ENCODE data around the gene HES6. TPM values are rescaled to one million over a fixed set of nuclear protein-coding genes. Genes with fewer than 3 reads are reported as not detected.

The HES6 gene
- total and polyA plus RNA-seq, 3 experiments from 2014 or later, result 2.2 to 5.1 (median 4.7) TPM

DNA sequence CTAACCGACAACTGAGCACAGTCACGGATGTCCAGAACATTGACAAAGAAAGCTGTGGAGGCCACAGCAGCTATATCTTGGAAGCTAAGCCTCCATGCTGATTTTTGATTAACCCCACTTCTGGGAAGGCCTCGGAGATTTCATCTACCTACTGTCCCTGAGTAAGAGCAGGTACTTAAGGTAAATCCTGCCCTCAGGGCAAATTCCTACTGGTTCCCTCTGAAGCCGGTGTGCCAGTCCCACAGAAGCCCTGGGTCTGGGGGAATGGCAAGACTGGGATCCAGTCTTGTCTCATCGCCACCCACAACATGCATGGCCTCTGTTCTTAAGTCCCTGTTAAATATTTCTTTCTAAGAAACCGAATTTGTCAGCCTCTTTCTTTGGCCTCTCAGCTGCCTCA, 29.9 kb upstream of the HES6 start:
- Mint-ChIP-seq H3K4me1 (no peaks in the 10 kb centered on the region), H3K36me3 (peaks cover 13 to 80% (median 16%) of the 10 kb centered on the region in 3 donors), H3K27me3 (no peaks in the 10 kb centered on the region), H3K27ac (peak overlapping the region in 1 of 8 donors; percentile 6), H3K9me3 (no peaks in the 10 kb centered on the region), H3K4me3 (no peak overlapping the region)
- ChIA-PET CTCF (interaction anchor here (0.9 kb wide), 1 partner anchor 345 kb away, joined by 3 read pairs; no protein-coding TSS in a partner anchor), POLR2A (no interaction called here)
- Histone ChIP-seq H3K4me1 (ENCODE audit: insufficient read depth, low read length) (no peaks in the 10 kb centered on the region), H3K27me3 (ENCODE audit: insufficient read depth, low read length, poor library complexity, severe bottlenecking) (no peaks in the 10 kb centered on the region), H3K27ac (ENCODE audit: low read depth, low read length) (no peak overlapping the region), H3K9me3 (ENCODE audit: low read length) (no peaks in the 10 kb centered on the region), H3K36me3 (ENCODE audit: insufficient read depth, low read length) (no peaks in the 10 kb centered on the region), H3K4me3 (ENCODE audit: low read length) (no peak overlapping the region)
- DNase-seq, result peak in 1 of 5 donors; percentile 6

DNA sequence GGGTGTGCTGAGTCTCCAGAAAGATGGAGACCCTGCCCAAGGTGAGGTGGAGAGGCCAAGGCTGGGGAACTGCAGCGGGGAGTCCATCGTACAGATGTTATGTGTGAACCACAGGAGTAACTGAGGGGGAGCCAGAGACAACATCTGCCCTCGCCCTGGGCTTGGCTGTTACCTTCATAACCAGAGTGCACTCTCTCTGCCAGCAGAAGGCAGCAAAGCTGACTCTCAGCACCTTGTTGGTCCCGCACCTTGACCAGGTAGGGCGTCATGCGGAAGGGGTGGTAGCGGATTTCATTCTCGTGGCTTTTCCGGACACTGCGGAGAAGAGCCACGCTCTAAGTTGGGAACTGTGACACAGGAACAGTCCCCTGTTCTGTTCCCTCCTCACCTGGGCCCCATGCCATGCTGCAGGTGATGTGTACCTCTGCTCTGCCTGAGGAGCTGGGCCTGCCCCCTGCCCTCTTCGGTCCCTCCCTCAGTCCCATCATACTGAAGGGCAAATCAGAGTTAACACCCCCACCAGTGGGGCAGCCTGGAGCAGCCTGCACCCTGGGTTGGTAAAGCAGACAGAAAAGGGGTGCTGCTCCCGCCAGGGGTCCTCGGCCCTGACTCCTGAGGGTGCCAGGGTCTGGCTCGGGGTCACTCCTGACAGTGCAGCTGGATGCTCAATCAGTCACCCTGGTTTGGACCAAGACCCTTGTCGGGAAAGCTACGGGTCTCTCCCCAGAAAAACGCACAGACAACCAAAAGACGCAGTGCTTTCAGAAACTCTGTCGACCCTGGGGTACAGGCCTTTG, 28.2 kb upstream of the HES6 start:
- Histone ChIP-seq H3K4me1 (ENCODE audit: insufficient read depth, low read length) (no peaks in the 10 kb centered on the region), H3K36me3 (ENCODE audit: insufficient read depth, low read length) (no peaks in the 10 kb centered on the region), H3K9me3 (ENCODE audit: low read length) (no peaks in the 10 kb centered on the region), H3K27me3 (ENCODE audit: insufficient read depth, low read length, poor library complexity, severe bottlenecking) (no peaks in the 10 kb centered on the region), H3K4me3 (ENCODE audit: low read length) (no peak overlapping the region), H3K27ac (ENCODE audit: low read depth, low read length) (no peak overlapping the region)
- peak in 1 of 5 donors; percentile 35 for DNase-seq
- H3K27ac Mint-ChIP-seq, result no peak overlapping the region
- H3K36me3 Mint-ChIP-seq, result peaks cover 11 to 70% (median 16%) of the 10 kb centered on the region in 3 donors
- peaks cover 4 to 6% (median 5%) of the 10 kb centered on the region in 3 donors for H3K4me1 Mint-ChIP-seq
- H3K4me3 Mint-ChIP-seq, result no peak overlapping the region
- ChIA-PET POLR2A (no interaction called here), CTCF (no interaction called here)
- H3K27me3 Mint-ChIP-seq, result no peaks in the 10 kb centered on the region
- H3K9me3 Mint-ChIP-seq, result no peaks in the 10 kb centered on the region

DNA sequence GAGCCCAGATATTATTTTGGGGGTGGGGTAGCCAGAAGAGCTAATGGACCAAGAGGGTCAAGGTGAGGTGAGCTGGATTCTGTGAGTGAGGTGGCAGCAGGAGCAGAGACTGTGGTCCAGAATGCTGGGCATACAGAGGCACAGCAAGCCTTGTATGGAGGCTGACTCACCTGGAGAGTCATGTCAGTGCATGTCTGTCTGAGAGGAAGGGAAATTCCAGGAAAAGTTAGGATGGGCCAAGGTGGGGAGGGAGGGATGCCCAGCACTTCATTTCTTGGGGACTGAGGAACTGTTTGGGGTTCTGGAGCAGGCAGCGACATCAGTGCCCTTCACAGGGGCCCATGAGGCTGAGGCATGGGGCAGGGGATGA, 27.5 kb upstream of the HES6 start:
- no peaks in the 10 kb centered on the region for H3K27me3 Mint-ChIP-seq
- CTCF ChIA-PET, result interaction anchor here (0.7 to 1.1 kb wide), 2 partner anchors 8 to 30 kb away, joined by 3 read pairs; no protein-coding TSS in a partner anchor
- no peaks in the 10 kb centered on the region for H3K9me3 Mint-ChIP-seq

DNA sequence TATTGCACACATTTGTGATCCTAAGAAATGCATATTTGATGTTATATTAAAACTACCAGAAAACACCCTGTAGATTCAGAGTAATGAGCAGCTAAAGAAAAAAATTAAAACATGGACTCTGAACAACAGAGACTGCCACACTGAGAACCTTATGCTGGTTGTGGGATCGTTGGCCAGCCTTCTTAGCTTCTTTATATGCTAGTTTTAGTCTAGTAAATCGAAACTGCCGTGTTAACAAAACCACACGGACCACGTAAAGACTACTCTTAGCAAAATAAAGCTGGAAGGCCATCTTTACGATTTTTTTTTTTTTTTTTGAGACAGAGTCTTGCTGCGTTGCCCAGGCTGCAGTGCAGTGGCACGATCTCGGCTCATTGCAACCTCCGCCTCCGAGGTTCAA, 25.8 kb upstream of the HES6 start:
- Mint-ChIP-seq H3K27ac (no peak overlapping the region), H3K9me3 (no peaks in the 10 kb centered on the region), H3K4me1 (peaks cover 4 to 6% (median 5%) of the 10 kb centered on the region in 3 donors), H3K4me3 (no peak overlapping the region), H3K36me3 (peaks cover 4 to 55% (median 9%) of the 10 kb centered on the region in 3 donors), H3K27me3 (no peaks in the 10 kb centered on the region)
- Histone ChIP-seq H3K4me1 (ENCODE audit: insufficient read depth, low read length) (no peaks in the 10 kb centered on the region), H3K9me3 (ENCODE audit: low read length) (no peaks in the 10 kb centered on the region), H3K36me3 (ENCODE audit: insufficient read depth, low read length) (no peaks in the 10 kb centered on the region), H3K4me3 (ENCODE audit: low read length) (no peak overlapping the region), H3K27me3 (ENCODE audit: insufficient read depth, low read length, poor library complexity, severe bottlenecking) (no peaks in the 10 kb centered on the region), H3K27ac (ENCODE audit: low read depth, low read length) (no peak overlapping the region)
- CTCF ChIA-PET, result interaction anchor here (0.7 to 1.3 kb wide), 2 partner anchors 10 to 150 kb away, joined by 3 to 4 read pairs; no protein-coding TSS in a partner anchor
- no peak for DNase-seq
- POLR2A ChIA-PET, result no interaction called here

More for the DNA sequence above, 27.5 kb upstream of the HES6 start:
- DNase-seq, result peak in 1 of 5 donors; percentile 20
- H3K4me3 ChIP-seq (ENCODE audit: low read length), result no peak overlapping the region
- Mint-ChIP-seq H3K36me3 (peaks cover 10 to 63% (median 14%) of the 10 kb centered on the region in 3 donors), H3K27ac (peak overlapping the region in 1 of 8 donors; percentile 17), H3K4me1 (peaks cover 4 to 6% (median 5%) of the 10 kb centered on the region in 3 donors), H3K4me3 (peak overlapping the region in 1 of 7 donors; percentile 24)
- H3K27me3 ChIP-seq (ENCODE audit: insufficient read depth, low read length, poor library complexity, severe bottlenecking), result no peaks in the 10 kb centered on the region
- POLR2A ChIA-PET, result no interaction called here
- H3K36me3 ChIP-seq (ENCODE audit: insufficient read depth, low read length), result no peaks in the 10 kb centered on the region
- no peaks in the 10 kb centered on the region for H3K9me3 ChIP-seq (ENCODE audit: low read length)
- H3K4me1 ChIP-seq (ENCODE audit: insufficient read depth, low read length), result no peaks in the 10 kb centered on the region
- no peak overlapping the region for H3K27ac ChIP-seq (ENCODE audit: low read depth, low read length)

DNA sequence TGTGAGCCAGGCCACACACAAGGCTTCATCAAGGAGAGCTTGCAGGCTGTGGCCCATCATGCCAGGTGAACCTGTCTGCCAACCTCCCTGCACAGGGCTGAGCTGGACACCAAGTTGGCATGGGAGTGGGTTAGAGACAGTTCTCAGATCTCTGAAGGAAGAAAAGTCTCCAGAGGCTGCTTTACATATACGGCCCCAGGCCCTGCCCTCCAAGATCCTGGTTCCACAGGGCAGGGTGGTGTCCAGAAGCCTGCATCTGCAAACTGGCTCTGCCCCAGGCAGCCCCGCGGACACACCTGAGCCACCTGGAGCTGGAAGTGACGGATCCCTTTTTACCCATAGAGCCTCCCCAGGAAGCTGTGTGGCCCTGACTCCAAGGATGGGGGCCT, 24.2 kb upstream of the HES6 start:
- Histone ChIP-seq H3K9me3 (ENCODE audit: low read length) (no peaks in the 10 kb centered on the region), H3K36me3 (ENCODE audit: insufficient read depth, low read length) (peaks cover 6% of the 10 kb centered on the region), H3K27ac (ENCODE audit: low read depth, low read length) (no peak overlapping the region), H3K4me1 (ENCODE audit: insufficient read depth, low read length) (no peaks in the 10 kb centered on the region), H3K27me3 (ENCODE audit: insufficient read depth, low read length, poor library complexity, severe bottlenecking) (no peaks in the 10 kb centered on the region), H3K4me3 (ENCODE audit: low read length) (no peak overlapping the region)
- H3K4me3 Mint-ChIP-seq, result no peak overlapping the region
- H3K27me3 Mint-ChIP-seq, result no peaks in the 10 kb centered on the region
- peak overlapping the region in 1 of 8 donors; percentile 71 for H3K27ac Mint-ChIP-seq
- H3K36me3 Mint-ChIP-seq, result peaks cover 4 to 54% (median 6%) of the 10 kb centered on the region in 3 donors
- no peak for DNase-seq
- ChIA-PET CTCF (interaction anchor here (0.9 to 2.6 kb wide), 7 partner anchors 11 to 751 kb away, joined by 3 to 10 read pairs (median 9); no protein-coding TSS in a partner anchor), POLR2A (no interaction called here)
- H3K9me3 Mint-ChIP-seq, result no peaks in the 10 kb centered on the region
- peaks cover 4 to 6% (median 5%) of the 10 kb centered on the region in 3 donors for H3K4me1 Mint-ChIP-seq

DNA sequence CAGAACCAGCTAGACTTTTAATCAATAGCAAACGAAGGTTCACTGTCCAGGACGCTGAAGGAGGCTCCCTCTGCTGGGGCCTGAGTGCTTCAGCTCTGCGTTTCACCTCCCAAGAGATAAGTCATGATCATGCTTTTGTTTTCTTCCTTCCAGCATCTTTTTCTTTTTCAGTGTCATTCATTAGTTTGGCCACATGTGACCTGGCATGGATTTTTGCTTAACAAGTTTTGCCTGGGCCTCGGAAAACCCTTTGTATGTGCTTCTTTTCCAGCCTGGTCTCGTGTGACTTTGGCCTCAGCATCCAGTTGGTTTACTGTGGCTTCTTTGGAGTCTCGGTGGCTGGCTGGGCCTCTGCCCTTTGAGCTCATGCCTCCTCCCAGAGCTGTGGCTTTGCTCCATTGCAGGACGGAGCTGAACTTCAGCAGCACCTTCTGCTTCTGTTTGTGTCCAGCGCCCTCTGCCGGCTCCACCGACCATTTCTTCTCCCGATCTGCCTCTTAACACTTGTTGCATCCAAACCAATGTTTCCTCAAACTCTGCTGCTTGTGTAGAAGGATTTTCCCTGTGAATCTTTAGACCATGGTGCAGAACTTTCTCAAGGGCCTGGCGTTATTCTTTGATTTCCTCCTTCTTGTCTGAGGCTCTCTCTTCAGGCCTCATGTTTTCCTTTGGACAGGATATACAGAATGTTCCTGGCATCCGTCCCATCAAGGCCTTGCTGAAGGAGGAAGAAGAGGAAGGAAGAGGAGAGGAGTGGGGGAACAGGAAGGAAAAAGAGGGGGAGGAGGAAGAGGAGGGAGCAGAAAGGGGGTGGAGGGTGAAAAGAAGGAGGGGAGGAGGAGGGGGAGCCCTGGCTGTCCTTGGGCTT, 23.6 kb upstream of the HES6 start:
- no peaks in the 10 kb centered on the region for H3K27me3 ChIP-seq (ENCODE audit: insufficient read depth, low read length, poor library complexity, severe bottlenecking)
- H3K9me3 Mint-ChIP-seq, result no peaks in the 10 kb centered on the region
- peak overlapping the region in 2 of 8 donors; percentile 2 to 71 for H3K27ac Mint-ChIP-seq
- CTCF ChIA-PET, result interaction anchor here (0.7 to 2.6 kb wide), 20 partner anchors 9 to 751 kb away, joined by 3 to 10 read pairs (median 4); partner anchors contain the start of gene HES6
- peak; percentile 52 to 81 (median 59) for DNase-seq
- H3K9me3 ChIP-seq (ENCODE audit: low read length), result no peaks in the 10 kb centered on the region
- no peak overlapping the region for H3K4me3 ChIP-seq (ENCODE audit: low read length)
- peaks cover 6% of the 10 kb centered on the region for H3K36me3 ChIP-seq (ENCODE audit: insufficient read depth, low read length)
- peaks cover 4 to 6% (median 5%) of the 10 kb centered on the region in 3 donors for H3K4me1 Mint-ChIP-seq
- POLR2A ChIA-PET, result no interaction called here
- peaks cover 4 to 52% (median 5%) of the 10 kb centered on the region in 3 donors for H3K36me3 Mint-ChIP-seq
- no peaks in the 10 kb centered on the region for H3K4me1 ChIP-seq (ENCODE audit: insufficient read depth, low read length)
- H3K4me3 Mint-ChIP-seq, result peak overlapping the region in 1 of 7 donors; percentile 38
- no peak overlapping the region for H3K27ac ChIP-seq (ENCODE audit: low read depth, low read length)
- H3K27me3 Mint-ChIP-seq, result no peaks in the 10 kb centered on the region

DNA sequence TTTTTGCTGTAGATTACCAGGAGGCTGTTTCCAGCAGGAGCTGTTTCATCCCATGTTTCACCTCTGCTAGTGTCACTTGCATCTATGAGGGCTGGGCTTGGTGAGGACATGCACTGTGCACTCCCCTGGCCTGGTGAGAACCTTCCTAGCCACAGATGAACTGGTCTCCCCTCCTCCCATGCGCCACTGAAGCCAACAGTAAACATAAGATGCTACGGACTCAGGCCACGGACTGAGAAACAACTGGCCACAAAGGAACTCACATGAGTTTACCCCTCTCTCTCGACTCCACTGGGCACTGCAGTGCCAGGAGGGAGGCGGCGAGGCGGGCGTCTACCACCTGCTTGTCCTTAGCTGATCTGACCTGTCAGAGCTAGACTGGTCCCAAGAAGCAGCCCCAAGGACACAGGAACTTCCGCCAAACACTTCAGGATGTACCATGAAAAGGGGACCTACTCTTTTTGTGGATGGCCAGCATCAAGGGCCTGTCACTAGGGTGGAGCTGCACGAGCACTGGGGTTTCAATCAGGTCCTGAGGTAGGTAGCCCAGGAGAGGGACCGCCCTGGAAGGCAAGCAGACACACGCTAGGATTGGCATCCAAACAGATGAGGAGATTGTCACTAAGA, 22.8 kb upstream of the HES6 start:
- Mint-ChIP-seq H3K4me3 (no peak overlapping the region), H3K27me3 (no peaks in the 10 kb centered on the region), H3K4me1 (peaks cover 4 to 6% (median 5%) of the 10 kb centered on the region in 3 donors), H3K27ac (no peak overlapping the region), H3K9me3 (no peaks in the 10 kb centered on the region), H3K36me3 (peaks cover 4 to 54% (median 7%) of the 10 kb centered on the region in 3 donors)
- H3K4me1 ChIP-seq (ENCODE audit: insufficient read depth, low read length), result no peaks in the 10 kb centered on the region
- H3K9me3 ChIP-seq (ENCODE audit: low read length), result no peaks in the 10 kb centered on the region
- H3K27me3 ChIP-seq (ENCODE audit: insufficient read depth, low read length, poor library complexity, severe bottlenecking), result no peaks in the 10 kb centered on the region
- no peak overlapping the region for H3K27ac ChIP-seq (ENCODE audit: low read depth, low read length)
- peaks cover 6% of the 10 kb centered on the region for H3K36me3 ChIP-seq (ENCODE audit: insufficient read depth, low read length)
- POLR2A ChIA-PET, result no interaction called here
- H3K4me3 ChIP-seq (ENCODE audit: low read length), result no peak overlapping the region
- DNase-seq, result no peak
- CTCF ChIA-PET, result interaction anchor here (0.7 to 2.6 kb wide), 18 partner anchors 8 to 750 kb away, joined by 3 to 10 read pairs (median 4); partner anchors contain the start of gene HES6
